ENCODE data around the gene COG4. TPM values are rescaled to one million over a fixed set of nuclear protein-coding genes. Genes with fewer than 3 reads are reported as not detected.

COG4 gene
- polyA plus RNA-seq, 2 of the 4 experiments (the other 2 are of a cell fraction): 42.7 to 48.2 TPM

- DNase-seq (ENCODE audit: low read depth in 1 of 2, low spot score in 1 of 2): no peak
- H3K9me3 ChIP-seq: no peaks in the 10 kb centered on the region
- H3K27ac ChIP-seq: no peak overlapping the region
- ChIA-PET POLR2A (no interaction called here), CTCF (interaction anchor here (0.7 to 1.1 kb wide), 2 partner anchors 19 to 26 kb away, joined by 3 to 5 read pairs; no protein-coding TSS in a partner anchor)
- H3K4me3 ChIP-seq: no peak overlapping the region
- FAIRE-seq: no peak
- peaks cover 12% of the 10 kb centered on the region for H3K4me1 ChIP-seq
- WGBS (ENCODE audit: missing lambda C conversion rate): 84% methylated on average over 4 of the region's 4 CpGs
- 0 out of 3 replicates have a peak overlapping the region, but pooled peaks have one; percentile 26 for H3K4me2 ChIP-seq
- peak in 1 of 2 experiments; percentile 27; a peak in 1 of 6 replicates for ATAC-seq
- TF ChIP-seq HOXA7 (CRISPR knock-in tag; IDR thresholded peaks at IDR 0.05): no peak
- TF ChIP-seq, protein P1, sequence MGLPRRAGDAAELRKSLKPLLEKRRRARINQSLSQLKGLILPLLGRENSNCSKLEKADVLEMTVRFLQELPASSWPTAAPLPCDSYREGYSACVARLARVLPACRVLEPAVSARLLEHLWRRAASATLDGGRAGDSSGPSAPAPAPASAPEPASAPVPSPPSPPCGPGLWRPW (IDR thresholded peaks at IDR 0.05): no peak
- no peak for TF ChIP-seq ZFP36 (IDR thresholded peaks at IDR 0.05; ENCODE audit: borderline replicate concordance, partially characterized antibody)
- no peak for TF ChIP-seq ESRRA (IDR thresholded peaks at IDR 0.05; ENCODE audit: borderline replicate concordance, low read length)
Observed at GRCh38 chr16:70444249-70445063, 78.9 kb downstream of the COG4 start.

GRCh38 chr16:70442344-70442743 is 81.0 kb downstream of the COG4 start:
- ATAC-seq (no peak), DNase-seq (ENCODE audit: low read depth in 1 of 2, low spot score in 1 of 2) (no peak), FAIRE-seq (no peak)
- Histone ChIP-seq H3K9me3 (no peaks in the 10 kb centered on the region), H3K4me1 (peaks cover 16% of the 10 kb centered on the region), H3K4me3 (no peak overlapping the region), H3K4me2 (no peak overlapping the region), H3K27ac (no peak overlapping the region)
- ChIA-PET POLR2A (no interaction called here), CTCF (interaction anchor here (0.8 to 2.2 kb wide), 3 partner anchors 18 to 28 kb away, joined by 3 to 8 read pairs (median 3); no protein-coding TSS in a partner anchor)
- WGBS (ENCODE audit: missing lambda C conversion rate): 90% methylated on average over 7 of the region's 7 CpGs
- TF ChIP-seq POLR2AphosphoS2 (conservative IDR thresholded peaks at IDR 0.05; ENCODE audit: low read length) (no peak), CBX2 (IDR thresholded peaks at IDR 0.05; ENCODE audit: borderline replicate concordance, low read depth) (no peak), CBX8 (IDR thresholded peaks at IDR 0.05) (no peak), CHD2 (IDR thresholded peaks at IDR 0.05; ENCODE audit: low read length, partially characterized antibody) (no peak), EHF (CRISPR knock-in tag; IDR thresholded peaks at IDR 0.05) (no peak), HDAC2 (IDR thresholded peaks at IDR 0.05) (no peak), JUN (IDR thresholded peaks at IDR 0.05) (no peak), SREBF2 (IDR thresholded peaks at IDR 0.05) (no peak)

DNA sequence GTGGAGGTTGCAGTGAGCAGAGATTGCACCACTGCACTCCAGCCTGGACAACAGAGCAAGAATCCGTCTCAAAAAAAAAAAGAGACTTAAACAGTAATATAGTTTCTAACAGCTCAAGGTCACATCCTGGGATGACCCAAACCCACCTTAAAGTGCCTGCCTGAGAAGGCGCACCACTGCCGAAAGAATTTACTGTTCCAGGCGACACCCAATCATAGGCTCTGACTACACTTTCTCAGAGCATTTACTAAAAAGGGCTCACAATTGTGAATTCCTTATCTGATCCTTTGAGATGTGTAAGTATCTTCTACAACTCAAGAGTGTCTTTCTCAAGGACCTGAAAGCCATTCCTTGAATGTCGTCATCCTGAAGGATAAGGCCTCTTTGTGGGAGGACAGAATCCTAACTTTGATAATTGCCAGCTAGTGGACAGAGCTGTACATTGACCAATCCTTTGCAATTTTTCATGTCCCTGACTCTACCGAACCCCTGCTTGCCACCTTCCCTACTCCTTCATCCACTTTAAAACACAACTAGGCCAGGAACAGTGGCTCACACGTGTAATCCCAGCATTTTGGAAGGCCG is 81.9 kb downstream of the COG4 start:
- ATAC-seq (no peak), FAIRE-seq (no peak), DNase-seq (ENCODE audit: low read depth in 1 of 2, low spot score in 1 of 2) (no peak)
- no peaks in the 10 kb centered on the region for H3K9me3 ChIP-seq
- peaks cover 25% of the 10 kb centered on the region for H3K4me1 ChIP-seq
- H3K4me2 ChIP-seq: no peak overlapping the region
- no peak overlapping the region for H3K4me3 ChIP-seq
- TF ChIP-seq FOSL2 (IDR thresholded peaks at IDR 0.05) (no peak), FOSL2 (CRISPR knock-in tag; IDR thresholded peaks at IDR 0.05) (no peak), MYC (IDR thresholded peaks at IDR 0.05; ENCODE audit: borderline replicate concordance, low read length) (no peak), PHF8 (IDR thresholded peaks at IDR 0.05; ENCODE audit: borderline replicate concordance, low read depth) (no peak), EHF (CRISPR knock-in tag; IDR thresholded peaks at IDR 0.05) (no peak), POLR2A (IDR thresholded peaks at IDR 0.05; ENCODE audit: low read length) (no peak)
- TF ChIP-seq, protein P1 (IDR thresholded peaks at IDR 0.05): no peak
- WGBS (ENCODE audit: missing lambda C conversion rate): 82% methylated on average over 8 of the region's 8 CpGs
- ChIA-PET POLR2A (no interaction called here), CTCF (interaction anchor here (0.8 to 2.2 kb wide), 4 partner anchors 29 to 68 kb away, joined by 3 to 8 read pairs (median 4); no protein-coding TSS in a partner anchor)
- H3K27ac ChIP-seq: no peak overlapping the region

- peak overlapping the region; percentile 92 to 98; a peak in 5 of 6 replicates for H3K27ac ChIP-seq
- H3K9me3 ChIP-seq: no peaks in the 10 kb centered on the region
- no peak for DNase-seq (ENCODE audit: low read depth in 1 of 2, low spot score in 1 of 2)
- TF ChIP-seq CBX2 (IDR thresholded peaks at IDR 0.05; ENCODE audit: borderline replicate concordance, low read depth) (no peak), CEBPB (IDR thresholded peaks at IDR 0.05) (no peak), CBX8 (IDR thresholded peaks at IDR 0.05) (no peak), POLR2A (IDR thresholded peaks at IDR 0.05; ENCODE audit: low read length) (no peak), EP300 (IDR thresholded peaks at IDR 0.05) (no peak)
- TF ChIP-seq, protein P2, sequence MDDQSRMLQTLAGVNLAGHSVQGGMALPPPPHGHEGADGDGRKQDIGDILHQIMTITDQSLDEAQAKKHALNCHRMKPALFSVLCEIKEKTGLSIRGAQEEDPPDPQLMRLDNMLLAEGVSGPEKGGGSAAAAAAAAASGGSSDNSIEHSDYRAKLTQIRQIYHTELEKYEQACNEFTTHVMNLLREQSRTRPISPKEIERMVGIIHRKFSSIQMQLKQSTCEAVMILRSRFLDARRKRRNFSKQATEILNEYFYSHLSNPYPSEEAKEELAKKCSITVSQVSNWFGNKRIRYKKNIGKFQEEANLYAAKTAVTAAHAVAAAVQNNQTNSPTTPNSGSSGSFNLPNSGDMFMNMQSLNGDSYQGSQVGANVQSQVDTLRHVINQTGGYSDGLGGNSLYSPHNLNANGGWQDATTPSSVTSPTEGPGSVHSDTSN (IDR thresholded peaks at IDR 0.05): no peak
- peaks cover 34% of the 10 kb centered on the region for H3K4me1 ChIP-seq
- peak overlapping the region; percentile 93 for H3K4me2 ChIP-seq
- CTCF ChIA-PET: interaction anchor here (1.1 to 2.2 kb wide), 7 partner anchors 9 to 59 kb away, joined by 3 to 8 read pairs (median 5); no protein-coding TSS in a partner anchor
- FAIRE-seq: no peak
- POLR2A ChIA-PET: interaction anchor here (3.6 kb wide), 1 partner anchor 59 kb away, joined by 20 read pairs; no protein-coding TSS in a partner anchor
- WGBS (ENCODE audit: missing lambda C conversion rate): 86% methylated on average over 11 of the region's 11 CpGs
- H3K4me3 ChIP-seq: peak overlapping the region; percentile 69; the same call in 1 of the 3 replicates
- ATAC-seq: no peak
Observed at GRCh38 chr16:70440009-70440692, 83.2 kb downstream of the COG4 start.

Measured in A549 (cell line).